Panc1 (cell line): ENCODE results near the gene BRD3OS. TPM values are rescaled to one million over a fixed set of nuclear protein-coding genes. Genes with fewer than 3 reads are reported as not detected.

Source experiments
- ATAC-seq: fragments of 200-7000 bp; cut with Tn5 transposase; 2 replicates; pipeline ENCODE4 v1.9.1; 2020; ENCODE audit warnings: mild to moderate bottlenecking, moderate library complexity
- BruUV-seq: library from RNA; stranded (reverse); fragments of 400-500 nt; replicated peaks from 2 replicates; lab custom pipeline; 2021; lab: Mats Ljungman, UMichigan
- CTCF ChIA-PET: fragments of 300-600 bp; sonication (Branson Sonifier 250); formaldehyde crosslinking; loops from one replicate; lab custom pipeline; 2022; ENCODE audit warnings: antibody characterized with exemption; lab: Charles Lee
- POLR2A ChIA-PET: fragments of 300-600 bp; sonication (Branson Sonifier 250); formaldehyde crosslinking; loops from one replicate; lab custom pipeline; 2022; ENCODE audit warnings: antibody characterized with exemption; lab: Charles Lee
- DNase-seq: peaks from one replicate; pipeline ENCODE4 v3.0.0-alpha.2; 2010; ENCODE audit warnings: low read depth, low spot score
- H3K27ac ChIP-seq: 2 replicates; pipeline ENCODE4 v1.5.1; 2011; ENCODE audit warnings: mild to moderate bottlenecking, low read length, inconsistent platforms
- H3K27me3 ChIP-seq: fragments of 200-500 bp; sonication (Bioruptor generic); 2 replicates; pipeline ENCODE4 v1.6.0; 2014; ENCODE audit warnings: low read length, inconsistent platforms; ENCODE audit not compliant: control insufficient read depth, insufficient read depth
- H3K36me3 ChIP-seq: fragments of 200-500 bp; sonication (Bioruptor generic); 2 replicates; pipeline ENCODE4 v1.5.1; 2014; ENCODE audit warnings: inconsistent platforms, mild to moderate bottlenecking, low read length, moderate library complexity; ENCODE audit not compliant: control insufficient read depth, insufficient read depth
- H3K4me1 ChIP-seq: 2 replicates; pipeline ENCODE4 v1.5.1; 2011; ENCODE audit warnings: inconsistent platforms, mild to moderate bottlenecking, low read length, moderate library complexity; ENCODE audit not compliant: control insufficient read depth, insufficient read depth
- H3K4me3 ChIP-seq, 2 experiments: 2 replicates each; pipeline ENCODE4 v1.5.1; 2011 to 2012; ENCODE audit warnings: low read depth in 2 of 2, low read length in 2 of 2, mild to moderate bottlenecking in 2 of 2, inconsistent platforms in 1 of 2, moderate library complexity in 1 of 2
- H3K9me3 ChIP-seq: fragments of 200-500 bp; sonication (Bioruptor generic); 2 replicates; pipeline ENCODE4 v1.5.1; 2014; ENCODE audit warnings: low read depth, mild to moderate bottlenecking, inconsistent platforms, low read length, moderate library complexity; ENCODE audit not compliant: control insufficient read depth, insufficient read depth
- POLR2AphosphoS5 ChIP-seq: IDR thresholded peaks from 2 replicates; pipeline ENCODE4 v1.6.1; 2012; ENCODE audit warnings: mild to moderate bottlenecking, low read depth, low read length, moderate library complexity
- REST ChIP-seq, 2 experiments: IDR thresholded peaks; 2 replicates each; pipeline ENCODE4 v1.6.1; 2011 to 2012; ENCODE audit warnings: low read depth in 2 of 2, control low read depth in 1 of 2, low read length in 1 of 2, mild to moderate bottlenecking in 1 of 2, moderate library complexity in 1 of 2; ENCODE audit not compliant: insufficient read depth in 1 of 2
- SIN3A ChIP-seq: IDR thresholded peaks from 2 replicates; pipeline ENCODE4 v1.6.1; 2012; ENCODE audit warnings: low read depth, mild to moderate bottlenecking, low read length, moderate library complexity, borderline replicate concordance; ENCODE audit not compliant: insufficient read depth
- TCF7L2 ChIP-seq: IDR thresholded peaks from 2 replicates; pipeline ENCODE4 v1.6.1; 2011; ENCODE audit warnings: mild to moderate bottlenecking, low read depth, low read length, inconsistent platforms
- in situ Hi-C: cut with HindIII; loops from 2 replicates; pipeline ENCODE4 v1.10.0; 2016; ENCODE audit warnings: low sequenced_read_pairs, low pct_unique_long_range_greater_than_20kb
- intact Hi-C: fragments of 100-400 bp; cut with micrococcal nuclease; formaldehyde crosslinking; loops from one replicate; pipeline ENCODE4 v1.10.0; 2022; ENCODE audit not compliant: unreplicated experiment
- total RNA-seq: library from RNA; stranded (reverse); gene quantifications from one replicate; pipeline ENCODE4 v1.2.1, GENCODE V29; 2021; ENCODE audit not compliant: unreplicated experiment
- TF ChIP-seq, protein P1 (sequence below): fragments of 450-650 bp; IDR thresholded peaks from 2 replicates; pipeline ENCODE4 v1.5.1; 2017; ENCODE audit warnings: mild to moderate bottlenecking

Gene BRD3OS
- total RNA-seq, 1 experiment from 2014 or later = 22.1 TPM

GRCh38 chr9:133981589-133981957 is 43.7 kb upstream of the BRD3OS start:
- in situ Hi-C loops (no loop called here), intact Hi-C loops (no loop called here)
- H3K27me3 ChIP-seq = no peaks in the 10 kb centered on the region
- TF ChIP-seq POLR2AphosphoS5 (no peak), REST (IDR thresholded peaks at IDR 0.05; ENCODE audit: insufficient read depth in 1 of 2, low read depth in 2 of 2, low read length in 1 of 2) (no peak), SIN3A (no peak), TCF7L2 (no peak)
- TF ChIP-seq, protein P1, sequence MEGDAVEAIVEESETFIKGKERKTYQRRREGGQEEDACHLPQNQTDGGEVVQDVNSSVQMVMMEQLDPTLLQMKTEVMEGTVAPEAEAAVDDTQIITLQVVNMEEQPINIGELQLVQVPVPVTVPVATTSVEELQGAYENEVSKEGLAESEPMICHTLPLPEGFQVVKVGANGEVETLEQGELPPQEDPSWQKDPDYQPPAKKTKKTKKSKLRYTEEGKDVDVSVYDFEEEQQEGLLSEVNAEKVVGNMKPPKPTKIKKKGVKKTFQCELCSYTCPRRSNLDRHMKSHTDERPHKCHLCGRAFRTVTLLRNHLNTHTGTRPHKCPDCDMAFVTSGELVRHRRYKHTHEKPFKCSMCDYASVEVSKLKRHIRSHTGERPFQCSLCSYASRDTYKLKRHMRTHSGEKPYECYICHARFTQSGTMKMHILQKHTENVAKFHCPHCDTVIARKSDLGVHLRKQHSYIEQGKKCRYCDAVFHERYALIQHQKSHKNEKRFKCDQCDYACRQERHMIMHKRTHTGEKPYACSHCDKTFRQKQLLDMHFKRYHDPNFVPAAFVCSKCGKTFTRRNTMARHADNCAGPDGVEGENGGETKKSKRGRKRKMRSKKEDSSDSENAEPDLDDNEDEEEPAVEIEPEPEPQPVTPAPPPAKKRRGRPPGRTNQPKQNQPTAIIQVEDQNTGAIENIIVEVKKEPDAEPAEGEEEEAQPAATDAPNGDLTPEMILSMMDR = no peak
- H3K9me3 ChIP-seq = no peaks in the 10 kb centered on the region
- H3K4me1 ChIP-seq = no peaks in the 10 kb centered on the region
- H3K36me3 ChIP-seq = no peaks in the 10 kb centered on the region
- ChIA-PET POLR2A (no interaction called here), CTCF (no interaction called here)
- no TSS peak for BruUV-seq
- H3K27ac ChIP-seq = no peak overlapping the region
- no peak overlapping the region for H3K4me3 ChIP-seq
- ATAC-seq (no peak), DNase-seq (no peak)

DNA sequence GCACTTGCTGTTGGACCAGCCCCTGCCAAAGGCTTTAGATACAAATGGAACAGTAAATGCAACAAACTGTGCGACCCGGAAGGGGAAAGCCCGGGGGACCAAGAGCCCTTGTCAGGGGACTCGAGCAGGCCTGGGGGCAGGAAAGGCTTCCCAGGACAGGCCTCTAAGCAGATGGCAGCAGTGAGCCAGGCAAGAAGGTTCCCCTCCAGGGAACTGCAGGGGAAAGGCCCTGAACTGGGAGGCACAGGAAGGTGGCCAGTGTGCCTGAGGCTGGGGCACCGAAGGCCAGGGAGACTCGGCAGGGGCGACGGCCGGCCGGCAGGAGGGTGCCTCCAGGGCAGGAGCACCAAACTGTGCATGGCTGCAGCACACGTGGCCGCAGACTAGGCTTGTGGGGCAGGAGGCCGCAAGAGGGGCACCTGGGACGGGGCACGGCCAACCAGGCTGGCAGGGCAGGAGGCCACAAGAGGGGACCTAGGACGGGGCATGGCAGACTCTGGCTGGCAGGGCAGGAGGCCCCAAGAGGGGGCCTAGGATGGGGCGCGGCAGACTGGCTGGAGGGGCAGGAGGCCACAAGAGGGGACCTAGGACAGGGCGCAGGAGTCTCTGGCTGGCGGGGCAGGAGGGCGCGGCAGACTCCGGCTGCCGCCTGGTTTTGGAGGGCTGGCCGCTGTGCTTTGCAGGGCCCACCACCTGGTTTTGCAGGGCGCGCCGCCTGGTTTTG is 43.2 kb upstream of the BRD3OS start:
- ChIA-PET CTCF (no interaction called here), POLR2A (no interaction called here)
- Histone ChIP-seq H3K9me3 (no peaks in the 10 kb centered on the region), H3K4me1 (no peaks in the 10 kb centered on the region), H3K27ac (no peak overlapping the region), H3K36me3 (no peaks in the 10 kb centered on the region), H3K4me3 (no peak overlapping the region), H3K27me3 (no peaks in the 10 kb centered on the region)
- in situ Hi-C loops (no loop called here), intact Hi-C loops (no loop called here)
- ATAC-seq (no peak), DNase-seq (no peak)
- no peak for TF ChIP-seq REST (IDR thresholded peaks at IDR 0.05; ENCODE audit: insufficient read depth in 1 of 2, low read depth in 2 of 2, low read length in 1 of 2)
- TF ChIP-seq, protein P1 = no peak
- no peak for TF ChIP-seq SIN3A
- TF ChIP-seq POLR2AphosphoS5 = no peak
- no peak for TF ChIP-seq TCF7L2
- BruUV-seq = no TSS peak
